Glomerular visceral epithelial cell (primary cell): ENCODE results near the gene CYLD.
A peak's percentile ranks its signal among the peaks of the same experiment; 100 is the strongest.

Source experiments
- DNase-seq: peaks from one replicate; pipeline ENCODE4 v3.0.0-alpha.2; 2016; ENCODE audit errors: extremely low spot score

Gene CYLD

GRCh38 chr16:50711862-50712559, 29.9 kb upstream of the CYLD start:
- DNase-seq = no peak

DNA sequence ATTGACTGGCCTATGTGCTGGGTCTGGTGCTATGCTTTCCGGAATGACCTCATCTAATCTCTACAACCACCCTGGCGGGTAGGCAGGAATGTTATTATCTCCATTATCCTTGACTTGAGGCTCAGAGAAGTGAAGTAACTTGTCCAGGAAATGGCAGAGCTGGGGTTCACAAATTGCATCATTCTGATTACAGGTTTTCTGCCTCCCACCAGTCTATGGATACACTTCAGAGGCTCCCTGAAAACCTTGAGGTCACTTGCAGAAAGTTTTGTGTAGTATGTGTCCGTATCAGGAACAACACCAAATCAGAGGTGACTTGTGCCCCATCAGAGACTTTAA, 29.4 kb upstream of the CYLD start:
- DNase-seq = peak; percentile 13

GRCh38 chr16:50712956-50713355, 28.9 kb upstream of the CYLD start:
- no peak for DNase-seq

DNA sequence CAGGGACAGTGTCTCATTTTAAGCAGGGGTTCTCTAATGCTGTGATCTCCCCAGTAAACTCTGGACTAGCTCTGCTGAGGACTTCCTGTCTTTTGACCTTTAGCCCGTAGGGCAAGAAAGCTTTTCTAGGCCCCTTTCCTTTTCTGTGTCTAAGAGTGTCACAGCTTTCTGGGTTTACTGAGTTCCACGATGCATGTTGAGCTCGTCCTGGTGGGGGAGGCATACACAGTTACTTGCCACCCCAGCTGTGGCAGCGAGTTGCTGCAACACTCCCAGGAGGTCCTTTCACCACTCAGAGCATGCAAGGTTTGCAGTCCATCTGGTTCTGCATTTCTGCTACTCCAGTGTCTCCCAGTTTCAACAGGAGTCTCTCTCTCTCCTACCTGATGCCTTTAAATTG, 24.8 kb upstream of the CYLD start:
- DNase-seq = no peak

DNA sequence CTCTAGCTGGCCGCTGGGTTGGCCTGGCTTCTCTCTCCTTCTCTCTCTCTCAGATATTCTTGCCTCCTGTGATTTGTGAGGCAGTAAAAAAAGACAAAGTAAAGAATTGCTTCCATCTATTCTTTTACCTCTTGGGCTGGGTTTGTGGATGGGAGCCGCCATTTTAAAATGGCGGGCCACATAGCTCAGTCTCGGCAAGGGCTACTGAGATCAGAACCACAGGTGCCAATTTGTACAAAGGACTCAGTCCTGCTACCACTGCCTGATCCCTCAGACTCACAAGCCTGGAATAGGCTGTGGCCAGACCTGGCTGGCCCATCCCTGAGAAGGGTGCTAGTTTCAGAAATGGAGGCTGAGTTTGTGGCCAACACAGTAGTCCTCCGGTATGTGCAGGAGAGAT, 24.4 kb upstream of the CYLD start:
- no peak for DNase-seq

- no peak for DNase-seq
These were observed 23.7 kb upstream of the CYLD start for GRCh38 chr16:50718061-50718760.

GRCh38 chr16:50718761-50719400, 23.0 kb upstream of the CYLD start:
- no peak for DNase-seq

GRCh38 chr16:50719401-50720337, 22.2 kb upstream of the CYLD start:
- DNase-seq = no peak

DNA sequence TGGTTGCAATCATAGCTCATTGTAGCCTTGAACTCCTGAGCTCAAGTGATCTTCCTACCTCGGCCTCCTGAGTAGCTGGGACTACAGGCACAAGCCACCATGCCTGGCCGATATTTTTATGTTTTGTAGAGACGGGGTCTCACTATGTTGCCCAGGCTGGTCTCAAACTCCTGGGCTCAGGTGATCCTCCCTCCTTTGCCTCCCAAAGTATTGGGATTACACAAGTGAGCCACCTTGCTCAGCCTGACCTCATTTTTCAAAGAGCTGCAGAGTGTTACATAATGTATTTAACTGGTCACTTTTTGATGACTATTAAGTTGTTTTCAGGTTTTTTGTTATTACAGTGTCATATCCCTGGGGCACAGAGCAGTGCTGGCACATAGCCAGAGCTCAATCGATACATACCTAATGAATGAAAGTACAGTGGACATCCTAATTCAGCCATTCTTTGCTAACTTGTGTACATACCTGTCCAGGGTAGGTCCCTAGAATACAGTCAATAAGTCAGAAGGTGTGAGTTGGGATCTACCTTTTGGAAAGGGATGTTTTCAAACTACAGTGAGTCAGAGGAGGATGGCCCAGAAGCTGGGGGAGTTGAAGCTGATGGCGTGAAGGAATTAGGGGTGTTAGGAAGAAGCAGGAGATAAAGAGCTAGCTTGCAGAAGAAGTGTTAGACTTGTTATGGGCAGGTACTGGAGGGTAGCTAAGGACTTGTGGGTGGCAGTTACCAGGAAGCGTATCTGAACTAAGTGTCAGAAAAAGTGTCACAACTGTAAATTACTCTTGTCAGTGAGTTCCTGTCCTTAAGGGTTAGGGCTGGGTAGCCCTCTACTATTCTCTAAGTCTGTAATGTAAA, 20.1 kb upstream of the CYLD start:
- DNase-seq = no peak

DNA sequence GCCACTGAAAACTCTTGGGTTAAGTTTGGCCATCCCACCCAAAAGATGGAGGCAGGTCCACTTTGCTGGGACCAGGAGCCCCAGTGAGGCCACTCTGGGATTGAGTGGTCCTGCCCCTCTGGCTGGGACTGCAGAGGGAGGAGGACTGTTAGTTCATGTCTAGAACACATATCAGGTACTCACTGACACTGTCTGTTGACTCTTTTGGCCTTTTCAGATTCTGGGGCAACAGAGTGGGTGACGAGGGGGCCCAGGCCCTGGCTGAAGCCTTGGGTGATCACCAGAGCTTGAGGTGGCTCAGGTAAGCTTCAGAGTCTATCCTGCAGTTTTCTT, 19.5 kb upstream of the CYLD start:
- no peak for DNase-seq

DNA sequence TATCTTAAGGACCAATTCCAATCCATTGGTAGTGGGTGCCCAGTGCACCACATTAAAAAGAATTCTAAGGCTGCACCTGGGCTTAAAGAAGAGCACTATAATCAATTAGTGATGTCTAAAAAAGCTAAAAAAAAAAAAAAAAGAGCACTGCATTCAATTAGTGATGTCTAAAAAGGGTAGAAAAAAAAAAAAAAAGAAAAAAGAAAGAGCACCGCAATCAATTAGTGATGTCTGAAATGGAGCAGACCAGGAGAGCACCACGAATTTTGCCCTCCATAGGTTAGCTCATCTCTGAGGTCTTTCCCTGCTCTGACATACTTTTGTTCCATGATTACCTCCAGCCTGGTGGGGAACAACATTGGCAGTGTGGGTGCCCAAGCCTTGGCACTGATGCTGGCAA, 18.9 kb upstream of the CYLD start:
- DNase-seq = no peak

- no peak for DNase-seq
These were observed 17.6 kb upstream of the CYLD start for GRCh38 chr16:50724306-50724705.

DNA sequence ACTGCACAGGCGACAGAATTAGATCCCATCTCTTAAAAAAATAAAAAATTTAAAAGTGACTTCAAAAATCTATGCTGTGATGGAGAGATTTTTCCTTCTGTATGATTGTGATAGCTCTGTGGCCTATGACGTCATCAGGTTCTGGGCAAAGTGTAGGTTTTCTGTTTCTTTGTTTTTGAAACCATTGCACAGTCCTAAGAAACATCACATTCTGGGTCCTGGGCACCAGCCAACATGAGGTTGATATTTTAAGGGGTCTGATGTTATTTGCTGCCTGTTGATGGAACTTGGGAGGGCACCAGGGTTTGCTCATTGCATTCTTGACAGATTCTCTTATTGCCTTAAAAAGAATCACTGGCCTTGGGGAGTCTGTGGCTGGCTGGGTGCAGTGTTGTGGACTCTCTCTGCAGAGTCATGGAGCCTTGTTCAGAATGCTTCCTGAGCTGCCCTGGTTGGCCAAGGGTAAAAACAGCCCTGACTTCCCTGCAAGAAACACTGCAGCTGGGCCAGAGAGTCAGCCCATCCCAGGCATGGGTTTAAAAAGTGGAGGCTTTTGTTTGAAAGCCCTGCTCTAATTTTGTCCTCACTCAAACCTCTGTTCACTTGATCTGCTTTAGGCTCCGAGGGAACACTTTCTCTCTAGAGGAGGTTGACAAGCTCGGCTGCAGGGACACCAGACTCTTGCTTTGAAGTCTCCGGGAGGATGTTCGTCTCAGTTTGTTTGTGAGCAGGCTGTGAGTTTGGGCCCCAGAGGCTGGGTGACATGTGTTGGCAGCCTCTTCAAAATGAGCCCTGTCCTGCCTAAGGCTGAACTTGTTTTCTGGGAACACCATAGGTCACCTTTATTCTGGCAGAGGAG, 10.5 kb upstream of the CYLD start:
- DNase-seq = no peak

- no peak for DNase-seq
These were observed 9.7 kb upstream of the CYLD start for GRCh38 chr16:50731989-50732832.

DNA sequence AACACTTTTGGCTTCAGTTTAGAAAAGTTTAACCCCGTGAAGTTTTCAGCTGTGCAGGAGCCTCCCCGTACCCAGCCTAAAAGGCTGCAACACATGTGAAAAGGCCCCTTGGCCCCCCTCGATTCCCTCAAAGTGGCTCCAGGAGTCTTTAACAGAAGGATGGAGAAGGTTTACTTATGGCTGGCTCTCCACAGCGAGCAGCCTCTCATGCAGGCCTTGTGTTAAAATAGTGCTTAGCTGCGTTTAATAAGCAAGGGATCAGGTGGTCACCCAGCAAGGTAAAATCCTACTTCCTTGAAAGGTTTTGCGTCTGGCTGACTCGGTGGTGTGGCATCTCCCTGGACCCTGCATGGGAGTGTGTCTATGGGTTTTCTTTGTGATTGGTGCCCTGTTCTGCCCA, 8.4 kb upstream of the CYLD start:
- DNase-seq = no peak

GRCh38 chr16:50735629-50736122, 6.2 kb upstream of the CYLD start:
- no peak for DNase-seq

GRCh38 chr16:50736448-50736847, 5.4 kb upstream of the CYLD start:
- no peak for DNase-seq

GRCh38 chr16:50737420-50737959, 4.4 kb upstream of the CYLD start:
- no peak for DNase-seq

GRCh38 chr16:50739031-50739430, 2.9 kb upstream of the CYLD start:
- DNase-seq = no peak
